Transverse colon (tissue), 4 donors: ENCODE measurements around the gene EFHB.

Source experiments
- POLR2AphosphoS5 ChIP-seq, 3 donors: sonication (generic); formaldehyde crosslinking; IDR thresholded peaks; one replicate each; pipeline ENCODE4 v1.6.1; 2016; ENCODE audit warnings: antibody characterized with exemption in 3 of 3
- TF ChIP-seq, protein P1 (sequence below), 5 experiments: fragments of 200-600 bp in 3 of 5; fragments of 450-650 bp in 2 of 5; sonication (generic) in 3 of 5; IDR thresholded peaks; 1 replicate in 2 of 5; 2 replicates in 3 of 5; pipeline ENCODE4 v1.5.1; 2016 to 2017; ENCODE audit warnings: antibody characterized with exemption in 5 of 5, inconsistent platforms in 3 of 5, mild to moderate bottlenecking in 2 of 5, moderate library complexity in 1 of 5

DNA sequence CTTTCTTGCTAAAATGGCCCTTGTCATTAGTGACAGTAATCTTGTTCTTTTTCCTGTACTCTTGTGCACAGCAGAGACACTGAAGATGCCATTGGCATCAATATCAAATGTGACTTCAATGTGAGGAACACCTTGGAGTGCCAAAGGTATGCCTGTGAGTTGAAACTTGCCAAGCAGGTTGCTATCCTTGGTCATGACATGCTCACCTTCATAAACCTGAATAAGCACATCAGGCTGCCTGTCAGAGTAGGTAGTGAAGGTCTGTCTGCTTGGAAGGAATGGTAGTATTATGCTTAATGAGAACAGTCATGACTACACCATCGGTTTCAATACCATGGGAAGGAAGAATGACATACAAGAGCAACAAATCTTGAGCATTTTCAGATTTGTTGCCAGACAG, 6.6 kb upstream of the EFHB start:
- TF ChIP-seq, protein P1, sequence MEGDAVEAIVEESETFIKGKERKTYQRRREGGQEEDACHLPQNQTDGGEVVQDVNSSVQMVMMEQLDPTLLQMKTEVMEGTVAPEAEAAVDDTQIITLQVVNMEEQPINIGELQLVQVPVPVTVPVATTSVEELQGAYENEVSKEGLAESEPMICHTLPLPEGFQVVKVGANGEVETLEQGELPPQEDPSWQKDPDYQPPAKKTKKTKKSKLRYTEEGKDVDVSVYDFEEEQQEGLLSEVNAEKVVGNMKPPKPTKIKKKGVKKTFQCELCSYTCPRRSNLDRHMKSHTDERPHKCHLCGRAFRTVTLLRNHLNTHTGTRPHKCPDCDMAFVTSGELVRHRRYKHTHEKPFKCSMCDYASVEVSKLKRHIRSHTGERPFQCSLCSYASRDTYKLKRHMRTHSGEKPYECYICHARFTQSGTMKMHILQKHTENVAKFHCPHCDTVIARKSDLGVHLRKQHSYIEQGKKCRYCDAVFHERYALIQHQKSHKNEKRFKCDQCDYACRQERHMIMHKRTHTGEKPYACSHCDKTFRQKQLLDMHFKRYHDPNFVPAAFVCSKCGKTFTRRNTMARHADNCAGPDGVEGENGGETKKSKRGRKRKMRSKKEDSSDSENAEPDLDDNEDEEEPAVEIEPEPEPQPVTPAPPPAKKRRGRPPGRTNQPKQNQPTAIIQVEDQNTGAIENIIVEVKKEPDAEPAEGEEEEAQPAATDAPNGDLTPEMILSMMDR (IDR thresholded peaks at IDR 0.05), result no peak
- TF ChIP-seq POLR2AphosphoS5 (IDR thresholded peaks at IDR 0.05), result no peak
